HG02885 (cell line): ENCODE measurements around the gene GPER1.
"Not testable (repeated sequence)": the region's sequence is repeated elsewhere in the genome, so short reads cannot be mapped to it uniquely, and the experiment has no call there.

ENCODE experiments used
- ATAC-seq: cut with Tn5 transposase; IDR thresholded peaks from one replicate; pipeline ENCODE4 v1.9.1; 2021; ENCODE audit warnings: mild to moderate bottlenecking; ENCODE audit not compliant: unreplicated experiment, poor library complexity

GPER1 gene

GRCh38 chr7:1115171-1116045 is 27.5 kb downstream of the GPER1 start:
- ATAC-seq, result not testable (repeated sequence)

- ATAC-seq, result not testable (repeated sequence)
Measured at GRCh38 chr7:1116383-1117008, 28.6 kb downstream of the GPER1 start.

- ATAC-seq, result no peak
Measured at GRCh38 chr7:1117321-1117928, 29.5 kb downstream of the GPER1 start.

GRCh38 chr7:1119201-1119600 is 31.3 kb downstream of the GPER1 start:
- ATAC-seq, result no peak

GRCh38 chr7:1120791-1121190 is 32.9 kb downstream of the GPER1 start:
- no peak for ATAC-seq

GRCh38 chr7:1121476-1121875 is 33.6 kb downstream of the GPER1 start:
- no peak for ATAC-seq

- no peak for ATAC-seq
Measured at GRCh38 chr7:1121886-1122831, 34.2 kb downstream of the GPER1 start.

- ATAC-seq, result no peak
Measured at GRCh38 chr7:1122832-1123501, 35.1 kb downstream of the GPER1 start.

- ATAC-seq, result no peak
Measured at GRCh38 chr7:1123715-1124114, 35.8 kb downstream of the GPER1 start.

- ATAC-seq, result no peak
Measured at GRCh38 chr7:1124164-1124563, 36.3 kb downstream of the GPER1 start.

GRCh38 chr7:1124816-1125602 is 37.1 kb downstream of the GPER1 start:
- ATAC-seq, result no peak

- no peak for ATAC-seq
Measured at GRCh38 chr7:1125603-1125969, 37.7 kb downstream of the GPER1 start.

- ATAC-seq, result no peak
Measured at GRCh38 chr7:1127001-1127400, 39.1 kb downstream of the GPER1 start.

GRCh38 chr7:1129431-1129830 is 41.5 kb downstream of the GPER1 start:
- no peak for ATAC-seq

- ATAC-seq, result no peak
Measured at GRCh38 chr7:1130021-1130990, 42.4 kb downstream of the GPER1 start.

- ATAC-seq, result no peak
Measured at GRCh38 chr7:1131471-1132265, 43.8 kb downstream of the GPER1 start.

GRCh38 chr7:1134951-1135350 is 47.0 kb downstream of the GPER1 start:
- no peak for ATAC-seq
